Fibroblast of lung (primary cell): ENCODE results near the gene P3H1. TPM values are rescaled to one million over a fixed set of nuclear protein-coding genes. Genes with fewer than 3 reads are reported as not detected.

ENCODE experiments used
- DNase-seq, 2 donors: peaks; one replicate each; pipeline versions ENCODE4 v3.0.0 to v3.0.0-alpha.2; 2010; ENCODE audit warnings: low read depth in 2 of 2
- H2AFZ ChIP-seq: 2 replicates; pipeline ENCODE4 v1.5.1; 2012; ENCODE audit warnings: low read length, control low read depth, inconsistent platforms
- H3K27ac ChIP-seq: 2 replicates; pipeline ENCODE4 v1.5.1; 2011; ENCODE audit warnings: low read length, control low read depth; ENCODE audit not compliant: insufficient read depth
- H3K27me3 ChIP-seq: 2 replicates; pipeline ENCODE4 v1.5.1; 2011; ENCODE audit warnings: mild to moderate bottlenecking, low read length; ENCODE audit not compliant: control insufficient read depth, insufficient read depth
- H3K36me3 ChIP-seq: 2 replicates; pipeline ENCODE4 v1.5.1; 2011; ENCODE audit warnings: low read length; ENCODE audit not compliant: control insufficient read depth, insufficient read depth
- H3K4me1 ChIP-seq: 2 replicates; pipeline ENCODE4 v1.5.1; 2011; ENCODE audit warnings: low read length; ENCODE audit not compliant: control insufficient read depth, insufficient read depth; ENCODE audit errors: extremely low read depth
- H3K4me2 ChIP-seq: 2 replicates; pipeline ENCODE4 v1.5.1; 2011; ENCODE audit warnings: low read length, control low read depth; ENCODE audit not compliant: insufficient read depth; ENCODE audit errors: extremely low read depth
- H3K4me3 ChIP-seq, 4 experiments: fragments of 200-600 bp in 1 of 4; sonication (generic) in 1 of 4; replicated peaks in 1 of 4; 2 replicates each; pipeline ENCODE4 v1.5.1; 2011 to 2016; ENCODE audit warnings: low read length in 4 of 4, low read depth in 3 of 4, mild to moderate bottlenecking in 3 of 4, control low read depth in 2 of 4, inconsistent platforms in 1 of 4, mixed read lengths in 1 of 4; ENCODE audit not compliant: insufficient read depth in 1 of 4; ENCODE audit errors: control extremely low read depth in 1 of 4
- H3K79me2 ChIP-seq: 2 replicates; pipeline ENCODE4 v1.5.1; 2012; ENCODE audit warnings: mild to moderate bottlenecking, low read length, inconsistent platforms; ENCODE audit not compliant: control insufficient read depth, insufficient read depth
- H3K9ac ChIP-seq: 2 replicates; pipeline ENCODE4 v1.5.1; 2011; ENCODE audit warnings: mild to moderate bottlenecking, low read length, control low read depth; ENCODE audit not compliant: insufficient read depth
- H3K9me3 ChIP-seq: 2 replicates; pipeline ENCODE4 v1.5.1; 2012; ENCODE audit warnings: low read depth, low read length; ENCODE audit not compliant: control insufficient read depth, insufficient read depth
- H4K20me1 ChIP-seq: 2 replicates; pipeline ENCODE4 v1.5.1; 2011; ENCODE audit warnings: low read length; ENCODE audit not compliant: control insufficient read depth, insufficient read depth; ENCODE audit errors: extremely low read depth
- CTCF ChIP-seq, 2 donors: IDR thresholded peaks in 1 of 2; conservative IDR thresholded peaks in 1 of 2; 1 replicate in 1 of 2; 2 replicates in 1 of 2; pipeline ENCODE4 v1.5.1; 2011 to 2012; ENCODE audit warnings: low read length in 2 of 2, control low read depth in 1 of 2, inconsistent platforms in 1 of 2, low read depth in 1 of 2, mild to moderate bottlenecking in 1 of 2
- EZH2 ChIP-seq: IDR thresholded peaks from 2 replicates; pipeline ENCODE4 v1.5.1; 2012; ENCODE audit warnings: low read length, control low read depth, mild to moderate bottlenecking; ENCODE audit errors: missing control alignments
- polyA plus RNA-seq, 2 donors: library from polyadenylated mRNA; depleted of rRNA in 1 of 2; stranded (reverse) in 1 of 2; unstranded in 1 of 2; fragments of >200 nt; gene quantifications; 2 replicates each; pipeline ENCODE4 v1.2.1, GENCODE V29; 2011 to 2012; ENCODE audit warnings: missing spikeins in 1 of 2
- total RNA-seq: library from RNA; depleted of rRNA; stranded (reverse); fragments of >200 nt; gene quantifications from 2 replicates; pipeline ENCODE4 v1.2.1, GENCODE V29; 2014

Gene P3H1
- total and polyA plus RNA-seq, 2 donors (not counting 1 experiment from before 2014, with no cell fraction given): 68.5 to 108 TPM

GRCh38 chr1:42739753-42740700, 26.8 kb downstream of the P3H1 start, which contains the start of gene CLDN19:
CLDN19 (minus strand) TSS chr1:42740236; CDS start chr1:42740063, 173 bp downstream.
- Histone ChIP-seq H3K4me3 (no peak within 1 kb of the TSS), H3K79me2 (no peaks in the 10 kb centered on the region), H3K27me3 (no peaks in the 10 kb centered on the region), H3K4me2 (no peak within 1 kb of the TSS), H3K27ac (no peak within 1 kb of the TSS), H3K9me3 (no peaks in the 10 kb centered on the region), H4K20me1 (no peaks in the 10 kb centered on the region), H2AFZ (no peak within 1 kb of the TSS), H3K9ac (no peak within 1 kb of the TSS), H3K36me3 (no peaks in the 10 kb centered on the region), H3K4me1 (no peaks in the 10 kb centered on the region)
- DNase-seq: no peak
- TF ChIP-seq EZH2: no peak
- no peak for TF ChIP-seq CTCF (conservative IDR thresholded peaks at IDR 0.05 in 1 of 2, IDR thresholded peaks at IDR 0.05 in 1 of 2; ENCODE audit: low read depth in 1 of 2, low read length in 2 of 2)

GRCh38 chr1:42738678-42739226, 28.1 kb downstream of the P3H1 start:
- no peak for TF ChIP-seq EZH2
- no peak for TF ChIP-seq CTCF (conservative IDR thresholded peaks at IDR 0.05 in 1 of 2, IDR thresholded peaks at IDR 0.05 in 1 of 2; ENCODE audit: low read depth in 1 of 2, low read length in 2 of 2)
- DNase-seq: no peak
- Histone ChIP-seq H3K4me2 (no peak overlapping the region), H3K79me2 (no peaks in the 10 kb centered on the region), H3K9ac (no peak overlapping the region), H4K20me1 (no peaks in the 10 kb centered on the region), H3K4me3 (no peak overlapping the region), H3K4me1 (no peaks in the 10 kb centered on the region), H2AFZ (no peak overlapping the region), H3K27ac (no peak overlapping the region), H3K27me3 (no peaks in the 10 kb centered on the region), H3K36me3 (no peaks in the 10 kb centered on the region), H3K9me3 (no peaks in the 10 kb centered on the region)

GRCh38 chr1:42737986-42738677, 28.7 kb downstream of the P3H1 start:
- no peak for DNase-seq
- no peak for TF ChIP-seq CTCF (conservative IDR thresholded peaks at IDR 0.05 in 1 of 2, IDR thresholded peaks at IDR 0.05 in 1 of 2; ENCODE audit: low read depth in 1 of 2, low read length in 2 of 2)
- no peak for TF ChIP-seq EZH2
- H3K27me3 ChIP-seq: no peaks in the 10 kb centered on the region
- H3K4me2 ChIP-seq: no peak overlapping the region
- H2AFZ ChIP-seq: no peak overlapping the region
- no peaks in the 10 kb centered on the region for H3K4me1 ChIP-seq
- no peaks in the 10 kb centered on the region for H3K79me2 ChIP-seq
- H3K36me3 ChIP-seq: no peaks in the 10 kb centered on the region
- H3K9ac ChIP-seq: no peak overlapping the region
- H3K27ac ChIP-seq: no peak overlapping the region
- H3K4me3 ChIP-seq: no peak overlapping the region
- H3K9me3 ChIP-seq: no peaks in the 10 kb centered on the region
- no peaks in the 10 kb centered on the region for H4K20me1 ChIP-seq
